ENCODE results near the gene SLC38A10.

DNA sequence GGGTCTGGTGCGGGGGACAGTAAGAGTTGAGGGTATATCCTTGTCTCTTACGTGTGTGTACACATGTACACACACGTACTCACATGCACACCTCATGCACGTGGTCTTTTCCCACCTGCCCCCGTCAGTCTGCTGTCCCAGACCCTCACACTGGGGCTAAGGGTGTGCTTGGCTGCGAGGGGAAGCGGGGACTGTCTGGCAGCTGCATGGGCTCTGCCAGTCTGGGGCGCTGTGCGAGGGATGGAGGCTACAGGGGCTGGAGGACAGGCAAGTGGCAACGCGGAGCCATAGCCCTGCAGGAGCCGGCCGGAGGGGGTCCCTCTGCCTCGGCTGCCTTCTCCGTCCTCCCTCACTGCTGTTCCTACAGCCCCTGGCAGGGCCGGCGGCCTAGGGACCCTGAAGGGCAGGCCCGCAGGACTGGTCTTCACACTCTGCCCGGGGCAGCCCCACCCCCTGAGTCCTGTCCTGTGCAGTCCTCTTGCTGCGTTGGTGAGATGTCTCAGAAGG lies 20.8 kb upstream of the SLC38A10 start:
- TF ChIP-seq, protein P1, sequence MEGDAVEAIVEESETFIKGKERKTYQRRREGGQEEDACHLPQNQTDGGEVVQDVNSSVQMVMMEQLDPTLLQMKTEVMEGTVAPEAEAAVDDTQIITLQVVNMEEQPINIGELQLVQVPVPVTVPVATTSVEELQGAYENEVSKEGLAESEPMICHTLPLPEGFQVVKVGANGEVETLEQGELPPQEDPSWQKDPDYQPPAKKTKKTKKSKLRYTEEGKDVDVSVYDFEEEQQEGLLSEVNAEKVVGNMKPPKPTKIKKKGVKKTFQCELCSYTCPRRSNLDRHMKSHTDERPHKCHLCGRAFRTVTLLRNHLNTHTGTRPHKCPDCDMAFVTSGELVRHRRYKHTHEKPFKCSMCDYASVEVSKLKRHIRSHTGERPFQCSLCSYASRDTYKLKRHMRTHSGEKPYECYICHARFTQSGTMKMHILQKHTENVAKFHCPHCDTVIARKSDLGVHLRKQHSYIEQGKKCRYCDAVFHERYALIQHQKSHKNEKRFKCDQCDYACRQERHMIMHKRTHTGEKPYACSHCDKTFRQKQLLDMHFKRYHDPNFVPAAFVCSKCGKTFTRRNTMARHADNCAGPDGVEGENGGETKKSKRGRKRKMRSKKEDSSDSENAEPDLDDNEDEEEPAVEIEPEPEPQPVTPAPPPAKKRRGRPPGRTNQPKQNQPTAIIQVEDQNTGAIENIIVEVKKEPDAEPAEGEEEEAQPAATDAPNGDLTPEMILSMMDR (IDR thresholded peaks at IDR 0.05) = no peak
- TF ChIP-seq POLR2A (IDR thresholded peaks at IDR 0.05) = no peak
